Left colon (tissue), 2 donors: Measurements from ENCODE around the gene PRR16. TPM values are rescaled to one million over a fixed set of nuclear protein-coding genes. Genes with fewer than 3 reads are reported as not detected.

Source experiments
- ATAC-seq: fragments of 200-7000 bp; cut with Tn5 transposase; one replicate; pipeline ENCODE4 v1.9.1; 2020; ENCODE audit warnings: mild to moderate bottlenecking, moderate library complexity
- DNase-seq, 2 donors: peaks; one replicate each; pipeline ENCODE4 v3.0.0-alpha.2; 2020
- intact Hi-C, 2 donors: fragments of 100-400 bp; cut with DNase I in 1 of 2; cut with micrococcal nuclease in 1 of 2; formaldehyde crosslinking; loops; one replicate each; pipeline versions ENCODE4 v1.11.2 to v1.14.0; 2022; cut with DNase I, micrococcal nuclease
- total RNA-seq, 2 donors: library from RNA; stranded (reverse); fragmentation: NEBNext Ultra II Directional; extraction: Animal tissue kit (Norgen Biotek cat#: 25700); gene quantifications; one replicate each; pipeline ENCODE4 v1.2.1, GENCODE V29; 2021
- donor health status: DM: no; HTN: no; CAD: no.
- donor health status: DM: yes; HTN: yes; CAD: no.

PRR16 gene
- total RNA-seq, 2 donors from 2014 or later, result 1.6 to 2.4 TPM

GRCh38 chr5:120545007-120545406 lies 80.9 kb downstream of the PRR16 start:
- no peak for ATAC-seq
- intact Hi-C loops, result no loop called here
- DNase-seq, result no peak

- ATAC-seq (no peak), DNase-seq (no peak)
- intact Hi-C loops, result no loop called here
These were observed 81.9 kb downstream of the PRR16 start for GRCh38 chr5:120545951-120546350.

DNA sequence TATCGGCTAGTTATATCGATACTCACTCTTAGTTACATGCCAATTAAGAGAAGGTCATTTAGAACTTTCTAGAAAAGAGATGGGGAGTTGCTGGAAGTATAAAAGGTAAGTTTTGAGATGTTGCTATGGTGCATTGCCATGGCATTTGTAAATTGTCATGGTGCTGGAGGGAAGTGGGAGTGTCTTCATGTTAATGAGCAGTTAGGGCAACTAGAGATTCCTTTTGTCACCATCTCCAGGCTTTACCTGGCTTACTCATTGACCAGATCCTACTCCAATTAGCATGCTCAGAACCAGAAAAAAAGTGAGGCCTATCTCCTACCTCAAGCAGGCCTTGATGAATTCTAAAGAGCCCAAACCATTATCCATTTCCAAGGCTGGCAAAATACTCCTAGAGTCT lies 82.8 kb downstream of the PRR16 start:
- intact Hi-C loops, result no loop called here
- ATAC-seq (no peak), DNase-seq (no peak)

DNA sequence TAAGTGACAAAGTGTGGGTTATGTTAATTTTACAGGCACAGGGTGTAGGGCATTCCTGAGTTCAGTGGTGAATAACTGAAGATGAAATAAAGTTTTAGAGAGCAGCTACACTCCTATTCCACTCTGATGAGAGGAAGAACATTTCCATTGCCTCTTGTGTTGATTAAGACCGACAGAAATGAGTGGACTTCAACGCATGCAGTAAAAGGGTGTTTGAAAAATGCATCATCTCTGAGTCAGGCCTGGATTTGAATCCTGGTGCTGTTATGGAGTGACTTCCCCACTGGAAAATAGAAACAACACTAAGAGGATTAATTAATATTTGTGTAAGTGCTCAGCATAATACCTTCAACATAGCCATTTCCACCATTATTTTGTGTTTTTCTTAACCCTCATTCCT lies 86.3 kb downstream of the PRR16 start:
- no peak for ATAC-seq
- intact Hi-C loops, result no loop called here

DNA sequence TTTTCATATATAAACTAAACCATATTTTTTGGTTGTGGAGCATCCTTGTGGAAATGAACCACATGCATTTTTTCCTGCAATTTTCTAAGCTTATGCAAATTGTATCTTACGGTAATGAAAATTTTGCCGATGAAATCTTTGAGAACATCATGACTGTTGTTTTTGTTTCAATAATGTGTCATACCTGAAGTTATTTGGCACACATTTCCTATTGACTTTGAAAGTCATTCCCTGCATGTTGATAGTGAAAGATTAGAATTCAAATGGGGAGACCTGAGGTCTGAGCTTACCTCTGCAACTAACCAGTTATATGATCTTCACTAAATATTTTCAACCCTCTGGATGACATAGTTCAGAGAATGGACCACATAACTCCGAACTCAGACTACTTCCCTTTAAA lies 88.5 kb downstream of the PRR16 start:
- ATAC-seq, result no peak
- DNase-seq, result no peak
- intact Hi-C loops, result no loop called here

More for the DNA sequence above, 86.3 kb downstream of the PRR16 start:
- no peak for DNase-seq

DNA sequence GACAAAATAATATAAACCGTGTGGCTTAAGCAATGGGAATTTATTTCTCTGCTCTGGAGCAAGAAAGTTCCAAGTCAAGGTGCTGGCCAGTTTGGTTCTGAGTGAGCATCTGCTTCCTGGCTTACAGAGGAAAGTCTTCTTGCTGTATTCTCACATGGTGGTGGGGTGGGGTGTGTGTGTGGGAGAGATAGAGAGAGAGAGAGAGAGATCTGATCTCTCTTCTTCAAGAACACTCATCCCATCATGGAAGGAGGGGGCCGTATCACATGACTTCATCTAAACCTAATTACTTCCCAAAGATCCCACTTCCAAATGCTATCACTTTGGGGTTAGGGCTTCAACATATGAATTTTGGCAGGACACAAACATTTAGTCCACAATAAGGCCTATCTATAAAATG lies 91.2 kb downstream of the PRR16 start:
- ATAC-seq, result no peak
- DNase-seq, result no peak
- intact Hi-C loops, result no loop called here

GRCh38 chr5:120564013-120564412 lies 99.9 kb downstream of the PRR16 start:
- no peak for ATAC-seq
- intact Hi-C loops, result no loop called here
- DNase-seq, result no peak

DNA sequence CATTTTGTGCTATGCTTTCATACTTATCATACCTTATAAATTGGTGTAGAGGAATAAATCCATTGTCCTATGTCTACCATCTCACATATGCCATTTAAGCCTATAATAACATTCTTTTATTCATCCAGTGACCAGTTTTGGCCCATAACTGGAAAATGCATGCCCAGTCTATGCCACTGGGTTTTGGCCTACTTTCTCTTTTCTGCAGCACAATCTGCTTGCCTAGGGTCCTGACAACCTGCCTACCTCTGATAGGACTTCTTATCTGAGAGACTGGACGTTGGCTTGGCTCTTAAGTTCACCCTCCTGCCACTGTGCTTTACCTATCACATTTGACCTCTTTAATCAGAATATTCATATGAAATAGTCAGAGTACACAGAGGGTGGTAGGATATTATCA lies 103.0 kb downstream of the PRR16 start:
- ATAC-seq (no peak), DNase-seq (no peak)
- intact Hi-C loops, result no loop called here

GRCh38 chr5:120567921-120568320 lies 103.8 kb downstream of the PRR16 start:
- no peak for DNase-seq
- ATAC-seq, result no peak
- intact Hi-C loops, result no loop called here

DNA sequence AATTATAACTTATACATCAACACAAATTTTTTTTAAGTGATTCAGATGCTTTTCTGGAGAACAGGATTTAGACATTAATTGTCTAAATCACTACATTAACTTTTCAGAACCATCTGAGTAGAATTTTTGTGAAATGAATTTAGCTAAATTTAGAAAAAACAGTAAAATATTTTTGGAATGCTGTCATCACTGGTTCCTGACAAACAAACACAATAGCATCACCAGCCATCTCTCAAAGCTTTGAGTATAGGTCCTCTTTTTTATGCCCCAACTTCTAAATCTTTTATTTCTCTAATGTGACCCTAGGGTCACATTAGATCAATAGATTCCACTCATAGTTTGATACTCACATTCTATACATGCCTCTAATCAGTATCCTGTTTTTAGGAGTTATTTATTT lies 104.6 kb downstream of the PRR16 start:
- no peak for ATAC-seq
- intact Hi-C loops, result no loop called here
- no peak for DNase-seq

DNA sequence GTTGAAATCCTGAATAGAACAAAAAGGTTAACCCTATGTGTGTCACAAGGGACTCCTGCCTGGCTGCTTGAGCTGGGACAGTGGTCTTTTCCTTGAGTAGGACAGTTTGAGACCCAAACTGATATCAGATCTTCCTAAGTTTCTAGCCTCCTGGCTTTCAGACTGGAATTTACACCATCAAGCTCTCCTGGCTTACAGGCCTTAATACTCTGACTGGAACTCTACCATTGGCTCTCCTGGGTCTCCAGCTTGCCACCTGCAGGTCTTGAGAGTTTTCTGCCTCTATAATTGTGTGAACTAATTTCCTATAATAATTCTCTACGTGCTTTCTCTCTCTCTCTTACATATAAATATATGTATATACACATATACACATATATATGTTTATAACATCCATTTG lies 112.5 kb downstream of the PRR16 start:
- intact Hi-C loops, result no loop called here
- DNase-seq (no peak), ATAC-seq (no peak)

DNA sequence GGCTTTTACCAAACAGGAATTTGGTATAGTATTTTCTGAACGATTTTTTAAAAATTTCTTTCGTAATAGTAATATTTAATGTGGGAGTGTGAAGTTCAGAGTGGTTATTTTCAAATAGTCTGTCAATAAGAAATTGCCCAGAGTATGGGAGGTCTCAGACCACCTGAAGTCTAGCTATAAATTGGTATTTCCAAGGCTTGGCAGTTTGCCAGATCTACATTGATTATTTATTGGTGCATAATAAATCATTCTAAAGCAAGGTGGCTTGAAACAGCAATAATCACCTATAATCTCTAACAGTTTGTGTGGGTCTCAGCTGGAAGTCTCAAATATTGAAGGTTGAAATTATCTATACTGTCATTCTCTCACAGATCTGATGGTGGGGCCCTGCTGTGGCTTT lies 118.5 kb downstream of the PRR16 start:
- no peak for DNase-seq
- no peak for ATAC-seq

GRCh38 chr5:120586646-120587045 lies 122.5 kb downstream of the PRR16 start:
- ATAC-seq, result no peak
- no peak for DNase-seq
- intact Hi-C loops, result no loop called here

More for the DNA sequence above, 118.5 kb downstream of the PRR16 start:
- intact Hi-C loops, result no loop called here

DNA sequence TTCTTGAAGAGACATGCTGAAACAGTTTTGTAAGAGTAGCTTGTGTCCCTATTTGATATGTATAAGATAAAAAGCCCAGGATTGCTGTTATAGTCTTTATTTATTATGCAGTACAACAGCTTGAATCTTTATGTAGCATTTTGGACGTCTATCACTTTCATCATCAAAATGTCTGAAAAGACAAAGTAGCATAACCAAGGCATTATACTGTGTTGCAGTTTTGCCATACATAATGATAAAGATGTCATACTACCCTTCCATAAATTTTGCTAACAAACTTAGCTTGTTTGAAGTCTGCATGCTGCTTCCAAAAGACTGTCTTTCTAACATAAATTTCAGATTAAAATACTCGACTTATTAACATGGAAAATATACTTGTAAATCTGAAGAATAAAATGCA lies 127.8 kb downstream of the PRR16 start:
- ATAC-seq (no peak), DNase-seq (no peak)
- intact Hi-C loops, result no loop called here

- DNase-seq (no peak), ATAC-seq (no peak)
- intact Hi-C loops, result no loop called here
These were observed 135.5 kb downstream of the PRR16 start for GRCh38 chr5:120599576-120599975.

DNA sequence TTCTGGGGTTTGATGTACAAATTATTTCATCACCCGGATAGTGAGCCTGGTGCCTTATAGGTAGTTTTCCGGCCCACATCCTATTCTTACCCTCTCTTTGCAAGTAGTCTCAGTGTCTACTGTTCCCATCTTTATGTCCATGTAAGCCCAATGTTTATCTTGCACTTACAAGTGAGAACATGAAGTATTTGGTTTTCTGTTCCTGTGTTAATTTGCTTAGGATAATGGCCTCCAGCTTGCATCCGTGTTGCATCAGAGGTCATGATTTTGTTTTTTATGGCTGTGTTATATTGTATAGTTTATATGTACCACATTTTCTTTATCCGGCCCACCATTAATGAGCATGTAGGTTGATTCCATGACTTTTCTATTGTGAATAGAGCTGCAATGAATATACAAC lies 136.5 kb downstream of the PRR16 start:
- no peak for DNase-seq
- intact Hi-C loops, result no loop called here
- no peak for ATAC-seq

DNA sequence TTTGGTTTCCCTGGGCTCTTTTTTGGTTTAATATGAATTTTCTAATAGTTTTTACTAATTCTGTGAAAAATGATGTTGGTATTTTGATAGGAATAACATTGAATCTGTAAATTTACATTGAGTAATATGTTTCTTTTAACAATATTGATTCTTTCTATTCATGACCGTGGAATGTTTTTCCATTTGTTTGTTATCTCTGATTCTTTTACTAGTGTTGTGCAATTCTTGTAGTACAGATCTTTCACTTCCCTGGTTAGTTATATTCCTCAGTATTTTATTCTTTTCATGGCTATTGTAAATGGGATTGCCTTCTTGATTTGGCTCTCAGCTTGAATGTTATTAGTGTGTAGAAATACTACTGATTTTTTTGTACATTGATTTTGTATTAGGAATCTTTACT lies 137.9 kb downstream of the PRR16 start:
- no peak for DNase-seq
- intact Hi-C loops, result no loop called here

GRCh38 chr5:120604884-120605283 lies 140.8 kb downstream of the PRR16 start:
- DNase-seq (no peak), ATAC-seq (no peak)
- intact Hi-C loops, result no loop called here

More for the DNA sequence above, 137.9 kb downstream of the PRR16 start:
- ATAC-seq, result no peak

DNA sequence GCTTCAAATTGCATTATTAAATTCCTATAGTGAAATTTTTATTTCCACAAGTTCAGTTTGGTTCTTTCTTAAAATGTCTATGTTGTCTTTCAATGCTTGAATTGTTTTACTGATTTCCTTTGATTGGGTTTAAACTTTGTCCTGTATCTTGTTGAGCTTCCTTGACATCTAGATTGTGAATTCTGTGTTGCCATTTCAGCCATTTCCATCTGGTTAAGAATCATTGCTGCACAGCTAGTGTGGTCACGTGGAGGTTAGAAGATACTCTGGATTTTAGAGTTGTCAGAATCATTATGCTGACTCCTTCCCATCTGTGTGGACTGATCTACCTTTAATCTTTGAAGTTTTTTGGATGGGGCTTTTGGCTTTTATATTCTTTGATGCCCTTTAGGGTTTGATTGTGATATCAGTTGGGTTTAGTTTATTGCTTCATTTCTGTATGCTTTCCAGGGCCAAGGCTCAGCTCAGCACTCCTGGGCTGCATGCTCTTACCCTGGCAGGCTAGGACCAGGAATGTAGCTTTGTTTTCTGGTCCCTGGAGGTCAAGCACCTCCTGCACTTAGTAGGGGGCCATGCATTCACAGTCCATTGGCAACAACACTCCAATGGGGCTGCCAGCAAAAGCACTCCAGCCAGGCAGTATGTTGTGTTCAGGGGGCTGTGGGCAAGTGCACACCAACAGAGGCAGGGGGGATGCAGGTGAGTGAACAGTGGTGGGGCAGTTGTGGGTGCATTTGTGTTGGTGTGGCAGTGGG lies 141.4 kb downstream of the PRR16 start:
- ATAC-seq, result no peak
- intact Hi-C loops, result no loop called here
- no peak for DNase-seq

GRCh38 chr5:120609570-120609969 lies 145.5 kb downstream of the PRR16 start:
- DNase-seq (no peak), ATAC-seq (no peak)
- intact Hi-C loops, result no loop called here

- no peak for DNase-seq
- ATAC-seq, result no peak
- intact Hi-C loops, result no loop called here
These were observed 146.0 kb downstream of the PRR16 start for GRCh38 chr5:120610145-120610544.
